Activated T-helper 1 cell treated with anti-CD3 and anti-CD28 coated beads, Interleukin-12 subunit alpha, Interleukin-12 subunit beta, Interleukin-2, Interleukin-4 antibody, amounts not matched to agents 30 ng/mL and 10 ng/mL and 1 ng/mL, durations not matched to agents 14 hours and 24 hours and 36 hours (primary cell): ENCODE data around the gene ACD. TPM values are rescaled to one million over a fixed set of nuclear protein-coding genes. Genes with fewer than 3 reads are reported as not detected.
A peak's percentile ranks its signal among the peaks of the same experiment; 100 is the strongest.

Experiments used
- DNase-seq: peaks from one replicate; pipeline ENCODE4 v3.0.0; 2021; ENCODE audit warnings: low spot score
- H3K27ac Mint-ChIP-seq: one replicate; pipeline ENCODE4 v1.8.0; 2021; ENCODE audit warnings: mild to moderate bottlenecking, mixed read lengths
- H3K27me3 Mint-ChIP-seq: one replicate; pipeline ENCODE4 v1.8.0; 2022; ENCODE audit warnings: mild to moderate bottlenecking, moderate library complexity, mixed read lengths; ENCODE audit not compliant: insufficient read depth
- H3K36me3 Mint-ChIP-seq: one replicate; pipeline ENCODE4 v1.8.0; 2021; ENCODE audit warnings: low read depth, mixed read lengths
- H3K4me1 Mint-ChIP-seq: one replicate; pipeline ENCODE4 v1.8.0; 2021; ENCODE audit warnings: low read depth, mixed read lengths
- H3K4me3 Mint-ChIP-seq: one replicate; pipeline ENCODE4 v1.8.0; 2021; ENCODE audit warnings: mild to moderate bottlenecking, moderate library complexity, mixed read lengths
- H3K9me3 Mint-ChIP-seq: one replicate; pipeline ENCODE4 v1.8.0; 2021; ENCODE audit warnings: mixed read lengths
- intact Hi-C: fragments of 100-400 bp; cut with micrococcal nuclease; formaldehyde crosslinking; loops from one replicate; pipeline ENCODE4 v1.15.1; 2024
- total RNA-seq: library from RNA; stranded (reverse); gene quantifications from 2 replicates; pipeline ENCODE4 v1.2.3, GENCODE V29; 2022

ACD gene
- total RNA-seq, 1 donor from 2014 or later, result 59.1 TPM

DNA sequence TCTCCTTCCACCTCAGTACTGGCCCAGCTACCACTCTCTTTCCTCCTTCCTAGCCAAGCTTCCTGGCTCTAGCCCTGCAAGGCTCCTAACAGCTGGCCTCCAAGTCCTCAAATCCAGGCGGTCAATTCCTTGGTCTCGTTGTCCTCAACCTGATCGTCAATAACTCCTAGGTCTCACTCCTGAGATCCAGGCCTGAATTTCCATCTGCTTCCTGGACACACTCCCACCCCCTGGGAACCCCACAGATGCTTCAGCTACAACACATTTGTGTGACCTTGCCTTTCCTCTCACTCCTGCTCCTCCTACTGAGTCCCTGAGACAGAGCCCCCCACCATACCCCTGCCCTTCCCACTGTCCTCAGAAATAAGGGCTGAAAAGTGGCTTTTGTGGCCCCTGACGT, 4.2 kb upstream of the ACD start:
- Mint-ChIP-seq H3K9me3 (no peaks in the 10 kb centered on the region), H3K36me3 (no peaks in the 10 kb centered on the region), H3K4me3 (no peak overlapping the region), H3K27ac (no peak overlapping the region), H3K4me1 (peaks cover 11% of the 10 kb centered on the region), H3K27me3 (no peaks in the 10 kb centered on the region)
- intact Hi-C loops, result loop anchor here (5.0 kb wide), 1 partner anchor 437 kb away; the partner anchor contains the start of gene TMEM208
- no peak for DNase-seq

DNA sequence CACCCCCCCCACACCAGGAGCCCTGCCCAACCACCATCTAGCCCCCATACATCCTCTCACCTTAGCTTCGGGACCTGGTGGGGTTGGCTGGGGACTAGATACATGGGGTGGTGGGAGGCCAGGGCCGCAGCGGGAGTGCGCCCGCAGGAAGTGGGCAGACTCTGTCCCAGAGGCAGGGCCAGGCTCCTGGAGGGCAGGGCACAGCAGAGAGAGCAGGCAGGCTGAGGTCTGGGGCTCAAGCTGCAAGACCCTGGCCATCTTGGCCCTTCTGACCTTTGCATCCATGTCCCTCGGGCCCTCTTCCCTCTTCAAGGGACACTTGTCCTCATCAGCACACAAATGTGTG, 3.8 kb upstream of the ACD start:
- Mint-ChIP-seq H3K4me3 (no peak overlapping the region), H3K27ac (no peak overlapping the region)

DNA sequence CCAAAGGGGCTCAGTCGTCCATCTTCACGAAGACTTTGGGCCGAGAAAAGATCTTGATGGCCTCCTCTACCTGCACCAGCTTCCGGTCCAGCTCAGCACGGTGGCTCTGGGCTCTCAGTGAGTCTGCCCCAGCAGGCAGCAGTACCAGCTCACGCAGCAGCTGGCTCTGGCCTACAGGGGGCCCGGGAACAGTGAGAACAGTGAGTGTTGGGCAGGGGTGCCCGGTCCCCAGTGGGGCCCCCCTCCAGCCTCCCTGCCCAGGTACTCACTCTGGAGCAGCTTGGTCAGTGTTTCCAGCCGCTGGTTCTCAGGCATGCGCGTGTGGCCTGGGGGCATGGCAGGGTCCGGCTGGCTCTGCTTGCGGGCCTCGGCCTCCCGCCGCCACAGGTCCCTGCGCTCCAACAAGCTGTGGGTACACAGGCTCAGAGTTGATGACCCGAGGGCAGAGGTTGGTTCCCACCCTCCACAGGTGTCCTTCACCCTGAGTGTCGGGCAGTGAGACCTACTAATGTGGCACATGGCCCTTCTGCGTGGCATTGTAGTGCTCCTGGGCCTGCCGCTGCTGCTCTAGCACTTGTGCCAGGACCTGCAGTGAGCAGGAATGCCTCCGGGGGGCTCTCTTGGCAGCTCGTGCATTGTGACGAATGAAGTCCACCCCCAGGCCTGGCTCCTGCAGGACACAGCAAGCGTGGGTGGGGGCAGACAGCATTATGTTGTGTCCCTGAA, 3.3 kb upstream of the ACD start:
- Mint-ChIP-seq H3K9me3 (no peaks in the 10 kb centered on the region), H3K27ac (no peak overlapping the region), H3K27me3 (no peaks in the 10 kb centered on the region), H3K4me1 (peaks cover 20% of the 10 kb centered on the region), H3K4me3 (peak overlapping the region; percentile 33), H3K36me3 (no peaks in the 10 kb centered on the region)
- no peak for DNase-seq
- intact Hi-C loops, result loop anchor here (5.0 kb wide), 1 partner anchor 436 kb away; the partner anchor contains the start of gene TMEM208

More for the DNA sequence above, 3.8 kb upstream of the ACD start:
- no peaks in the 10 kb centered on the region for H3K27me3 Mint-ChIP-seq
- no peak for DNase-seq
- H3K36me3 Mint-ChIP-seq, result no peaks in the 10 kb centered on the region
- H3K9me3 Mint-ChIP-seq, result no peaks in the 10 kb centered on the region
- intact Hi-C loops, result loop anchor here (5.0 kb wide), 1 partner anchor 437 kb away; the partner anchor contains the start of gene TMEM208
- H3K4me1 Mint-ChIP-seq, result peaks cover 14% of the 10 kb centered on the region

DNA sequence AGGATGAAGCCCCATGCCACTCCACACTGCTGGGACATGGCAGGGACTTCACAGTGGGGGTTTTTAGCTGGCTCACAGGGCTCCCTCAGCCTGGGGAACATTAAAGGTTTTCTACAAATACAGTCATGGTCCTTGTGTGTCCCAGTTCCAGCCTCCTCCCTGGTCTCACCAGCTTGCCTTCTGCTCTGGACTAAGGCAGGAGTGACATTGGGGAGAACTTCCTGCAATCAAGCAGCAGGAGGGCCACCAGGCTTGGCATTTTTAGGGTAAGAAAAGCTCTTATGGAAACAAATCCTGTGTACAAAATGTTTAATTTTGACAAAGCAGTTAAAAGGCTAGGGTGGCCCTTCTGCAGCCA, 2.6 kb upstream of the ACD start:
- peaks cover 20% of the 10 kb centered on the region for H3K4me1 Mint-ChIP-seq
- H3K4me3 Mint-ChIP-seq, result no peak overlapping the region
- intact Hi-C loops, result loop anchor here (5.0 kb wide), 1 partner anchor 435 kb away; the partner anchor contains the start of gene TMEM208
- no peaks in the 10 kb centered on the region for H3K9me3 Mint-ChIP-seq
- no peaks in the 10 kb centered on the region for H3K36me3 Mint-ChIP-seq
- no peak for DNase-seq
- H3K27me3 Mint-ChIP-seq, result no peaks in the 10 kb centered on the region
- H3K27ac Mint-ChIP-seq, result no peak overlapping the region

DNA sequence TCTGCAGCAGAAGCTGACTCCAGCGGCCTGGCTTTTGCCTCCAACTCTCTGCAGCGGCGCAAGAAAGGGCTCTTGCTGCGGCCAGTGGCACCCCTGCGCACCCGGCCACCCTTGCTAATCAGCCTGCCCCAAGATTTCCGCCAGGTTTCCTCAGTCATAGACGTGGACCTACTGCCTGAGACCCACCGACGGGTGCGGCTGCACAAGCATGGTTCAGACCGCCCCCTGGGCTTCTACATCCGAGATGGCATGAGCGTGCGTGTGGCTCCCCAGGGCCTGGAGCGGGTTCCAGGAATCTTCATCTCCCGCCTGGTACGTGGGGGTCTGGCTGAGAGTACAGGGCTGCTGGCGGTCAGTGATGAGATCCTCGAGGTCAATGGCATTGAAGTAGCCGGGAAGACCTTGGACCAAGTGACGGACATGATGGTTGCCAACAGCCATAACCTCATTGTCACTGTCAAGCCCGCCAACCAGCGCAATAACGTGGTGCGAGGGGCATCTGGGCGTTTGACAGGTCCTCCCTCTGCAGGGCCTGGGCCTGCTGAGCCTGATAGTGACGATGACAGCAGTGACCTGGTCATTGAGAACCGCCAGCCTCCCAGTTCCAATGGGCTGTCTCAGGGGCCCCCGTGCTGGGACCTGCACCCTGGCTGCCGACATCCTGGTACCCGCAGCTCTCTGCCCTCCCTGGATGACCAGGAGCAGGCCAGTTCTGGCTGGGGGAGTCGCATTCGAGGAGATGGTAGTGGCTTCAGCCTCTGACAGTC, 2.0 kb upstream of the ACD start:
- H3K27ac Mint-ChIP-seq, result peak overlapping the region; percentile 86
- H3K9me3 Mint-ChIP-seq, result no peaks in the 10 kb centered on the region
- intact Hi-C loops, result loop anchor here (2.0 to 5.0 kb wide), 4 partner anchors 115 to 435 kb away; partner anchors contain the start of genes THAP11 and TMEM208
- H3K4me1 Mint-ChIP-seq, result peaks cover 20% of the 10 kb centered on the region
- no peaks in the 10 kb centered on the region for H3K36me3 Mint-ChIP-seq
- H3K4me3 Mint-ChIP-seq, result peak overlapping the region; percentile 90
- no peaks in the 10 kb centered on the region for H3K27me3 Mint-ChIP-seq
- DNase-seq, result no peak

DNA sequence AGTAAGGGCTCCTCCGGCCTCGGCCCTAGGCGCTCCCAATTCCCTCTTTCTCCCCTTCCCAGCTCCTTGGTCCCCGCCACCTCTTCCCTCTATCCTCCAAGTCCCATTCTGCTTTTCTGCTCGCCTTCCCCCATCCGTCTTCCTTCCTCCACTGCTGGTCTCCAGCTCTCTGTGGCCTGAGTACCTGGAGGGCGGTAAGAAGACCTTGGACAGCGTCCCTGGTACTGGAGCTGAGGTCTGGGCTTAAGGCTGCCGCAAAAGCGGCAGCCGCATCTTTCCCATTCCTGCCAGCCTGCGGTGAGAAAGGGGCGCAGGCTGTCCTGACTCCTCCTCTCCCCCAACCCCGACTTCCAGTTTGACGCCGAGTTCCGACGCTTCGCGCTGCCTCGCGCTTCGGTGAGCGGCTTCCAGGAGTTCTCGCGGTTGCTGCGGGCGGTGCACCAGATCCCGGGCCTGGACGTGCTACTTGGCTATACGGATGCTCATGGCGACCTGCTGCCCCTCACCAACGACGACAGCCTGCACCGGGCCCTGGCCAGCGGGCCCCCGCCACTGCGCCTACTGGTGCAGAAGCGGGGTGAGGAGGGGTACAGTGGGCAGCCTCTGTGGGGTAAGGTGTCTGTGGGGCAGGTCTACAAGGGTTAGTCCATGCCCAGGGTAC, 1.2 kb upstream of the ACD start:
- peaks cover 20% of the 10 kb centered on the region for H3K4me1 Mint-ChIP-seq

DNA sequence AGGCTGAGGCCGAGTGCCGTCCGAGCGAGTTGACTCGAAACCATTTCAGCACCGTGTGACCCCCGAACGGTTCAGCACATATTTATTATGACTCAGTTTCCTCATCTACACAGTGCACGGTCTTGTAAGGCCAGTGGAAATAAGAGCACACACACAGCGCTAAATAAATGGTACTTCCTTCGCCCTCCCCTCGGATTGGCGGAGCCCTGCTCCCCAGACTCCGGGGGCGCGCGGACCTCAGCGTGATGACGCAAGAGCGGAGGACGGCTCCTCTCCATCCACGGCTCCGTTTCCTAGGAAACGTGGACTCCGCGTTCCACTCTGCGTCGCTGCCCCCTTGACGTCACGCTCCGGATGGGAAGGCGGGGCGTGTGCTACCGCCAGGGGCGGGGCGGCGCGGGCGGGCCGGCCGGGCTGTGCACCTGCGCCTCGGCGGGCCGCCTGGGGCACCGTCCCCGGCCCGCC, 536 bp upstream of the ACD start, which contains the start of gene PARD6A:
PARD6A (plus strand) TSS at position 397 of the 465 bp plus-strand sequence. CDS start 79 bp downstream, outside the sequence.
- no peaks in the 10 kb centered on the region for H3K9me3 Mint-ChIP-seq
- H3K27me3 Mint-ChIP-seq, result no peaks in the 10 kb centered on the region
- DNase-seq, result peak; percentile 96
- intact Hi-C loops, result loop anchor here (1.0 to 5.0 kb wide), 12 partner anchors 8 to 433 kb away; partner anchors contain the start of genes ATP6V0D1, CARMIL2, CTCF and GFOD2
- H3K4me1 Mint-ChIP-seq, result peaks cover 20% of the 10 kb centered on the region
- peak within 1 kb of the TSS; percentile 97 for H3K27ac Mint-ChIP-seq
- H3K36me3 Mint-ChIP-seq, result peaks cover 2% of the 10 kb centered on the region
- peak within 1 kb of the TSS; percentile 92 for H3K4me3 Mint-ChIP-seq

More for the DNA sequence above, 1.2 kb upstream of the ACD start:
- Mint-ChIP-seq H3K27me3 (no peaks in the 10 kb centered on the region), H3K27ac (peak overlapping the region; percentile 86), H3K9me3 (no peaks in the 10 kb centered on the region), H3K36me3 (no peaks in the 10 kb centered on the region), H3K4me3 (peak overlapping the region; percentile 90)
- DNase-seq, result no peak
- intact Hi-C loops, result loop anchor here (2.0 to 5.0 kb wide), 4 partner anchors 114 to 434 kb away; partner anchors contain the start of genes THAP11 and TMEM208

DNA sequence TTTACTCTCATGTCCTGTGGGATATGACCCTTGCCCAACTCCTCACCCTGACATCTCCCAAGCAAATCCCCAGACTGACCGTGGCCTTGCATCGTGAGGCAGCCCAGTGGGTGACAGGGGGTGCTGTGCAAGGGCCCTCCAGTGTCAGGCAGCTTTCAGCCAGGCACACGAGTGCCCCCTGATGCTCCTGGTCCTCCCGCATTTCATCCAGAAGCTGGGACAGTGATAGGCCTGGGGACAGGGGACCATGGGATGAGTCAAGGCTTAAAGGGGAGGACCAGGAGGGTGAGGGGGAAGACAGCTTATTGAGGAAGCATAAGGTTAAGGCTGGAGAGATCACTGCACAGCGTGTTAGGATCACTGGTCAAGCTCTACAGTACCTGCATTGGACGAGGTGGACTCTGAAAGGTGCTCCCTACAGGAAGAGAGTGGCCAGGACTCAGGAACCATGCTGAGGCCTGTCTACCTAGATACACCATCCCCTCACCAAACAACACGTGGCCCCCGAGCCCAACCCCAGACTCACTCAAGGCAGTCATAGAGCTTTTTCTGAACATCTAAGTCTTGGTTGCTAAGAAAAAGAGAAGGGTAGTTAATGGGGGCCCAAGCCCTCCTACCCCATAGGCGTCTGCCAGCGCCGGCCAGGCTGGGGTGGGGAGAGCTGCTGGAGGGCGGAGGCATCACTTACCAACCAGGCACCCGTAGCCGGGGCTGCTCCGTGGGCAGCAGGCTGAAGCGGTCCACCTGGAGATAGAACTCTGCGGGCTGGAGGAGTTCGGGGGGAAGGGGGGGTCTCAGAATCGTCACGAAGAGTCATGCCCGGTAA, 998 bp downstream of the ACD start:
- intact Hi-C loops, result no loop called here
- Mint-ChIP-seq H3K36me3 (peaks cover 10% of the 10 kb centered on the region), H3K4me3 (peak overlapping the region; percentile 92), H3K4me1 (peaks cover 16% of the 10 kb centered on the region), H3K27ac (peak overlapping the region; percentile 82), H3K9me3 (no peaks in the 10 kb centered on the region), H3K27me3 (no peaks in the 10 kb centered on the region)
- DNase-seq, result no peak

DNA sequence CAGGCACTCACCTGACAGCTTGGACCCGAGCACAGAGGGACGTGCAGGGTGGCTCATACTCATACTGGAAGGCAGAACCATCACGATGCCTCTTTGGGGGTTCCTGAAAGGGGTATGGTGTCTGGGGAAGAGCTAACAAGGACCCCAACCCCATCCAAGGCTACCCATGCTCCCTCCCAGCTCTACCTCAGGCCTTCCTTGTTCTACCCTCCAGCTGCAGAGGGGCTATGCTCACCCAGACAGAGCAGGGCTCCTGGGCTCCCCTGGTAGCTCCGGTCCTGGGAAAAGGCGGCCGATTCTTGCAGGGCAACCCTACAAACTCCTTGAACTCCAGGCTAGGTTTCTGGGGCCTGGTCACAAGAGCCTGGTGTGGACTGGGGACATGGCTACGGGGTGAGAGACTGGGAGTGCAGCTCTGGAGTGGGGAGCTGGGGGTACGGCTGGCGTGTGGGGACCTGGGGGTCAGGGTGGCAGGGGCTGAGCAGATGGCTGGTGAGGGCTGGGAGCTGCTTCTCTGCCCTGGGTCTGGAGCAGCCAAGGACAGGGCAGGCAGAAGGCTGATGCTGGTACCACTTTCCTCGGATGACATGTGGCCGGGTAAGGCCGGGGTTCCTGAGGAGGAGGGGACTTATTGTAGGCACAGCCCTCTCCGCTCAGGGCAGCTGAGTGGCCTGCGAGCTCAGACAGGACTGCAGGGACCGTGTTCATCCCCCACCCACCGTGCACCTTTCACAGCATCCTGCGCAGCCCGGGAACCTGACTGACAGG, 2.1 kb downstream of the ACD start:
- DNase-seq, result no peak
- Mint-ChIP-seq H3K4me1 (peaks cover 15% of the 10 kb centered on the region), H3K9me3 (no peaks in the 10 kb centered on the region), H3K27ac (no peak overlapping the region), H3K4me3 (peak overlapping the region; percentile 92), H3K27me3 (no peaks in the 10 kb centered on the region), H3K36me3 (peaks cover 10% of the 10 kb centered on the region)
- intact Hi-C loops, result no loop called here

DNA sequence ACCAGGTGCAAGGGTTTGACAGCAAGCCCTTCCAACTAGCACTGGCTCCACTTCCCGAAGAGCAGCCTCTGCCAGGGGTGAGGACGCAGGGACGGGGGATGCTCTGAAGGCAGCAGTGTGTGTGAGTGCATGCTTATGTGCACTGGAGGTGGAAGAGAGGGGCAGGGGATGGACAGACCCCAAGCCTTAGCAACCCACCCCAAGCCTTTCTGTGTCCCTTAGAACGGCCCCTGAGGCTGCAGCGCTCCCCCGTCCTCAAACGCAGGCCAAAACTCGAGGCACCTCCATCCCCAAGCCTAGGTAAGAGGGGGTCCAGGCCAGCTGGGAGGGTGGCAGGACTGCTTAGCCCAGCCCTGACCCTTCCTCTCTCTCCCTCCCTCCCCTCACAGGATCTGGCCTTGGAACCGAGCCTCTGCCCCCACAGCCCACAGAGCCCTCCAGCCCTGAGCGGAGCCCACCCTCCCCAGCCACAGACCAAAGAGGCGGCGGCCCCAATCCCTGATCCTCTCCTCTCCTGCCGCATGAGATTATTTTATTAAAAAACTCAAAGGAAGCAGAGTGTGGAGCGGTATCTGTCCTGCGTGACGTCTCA, 2.9 kb downstream of the ACD start:
- no peaks in the 10 kb centered on the region for H3K27me3 Mint-ChIP-seq
- DNase-seq, result no peak
- no peak overlapping the region for H3K27ac Mint-ChIP-seq
- peaks cover 16% of the 10 kb centered on the region for H3K4me1 Mint-ChIP-seq
- H3K36me3 Mint-ChIP-seq, result peaks cover 13% of the 10 kb centered on the region
- intact Hi-C loops, result no loop called here
- no peaks in the 10 kb centered on the region for H3K9me3 Mint-ChIP-seq
- H3K4me3 Mint-ChIP-seq, result peak overlapping the region; percentile 30

DNA sequence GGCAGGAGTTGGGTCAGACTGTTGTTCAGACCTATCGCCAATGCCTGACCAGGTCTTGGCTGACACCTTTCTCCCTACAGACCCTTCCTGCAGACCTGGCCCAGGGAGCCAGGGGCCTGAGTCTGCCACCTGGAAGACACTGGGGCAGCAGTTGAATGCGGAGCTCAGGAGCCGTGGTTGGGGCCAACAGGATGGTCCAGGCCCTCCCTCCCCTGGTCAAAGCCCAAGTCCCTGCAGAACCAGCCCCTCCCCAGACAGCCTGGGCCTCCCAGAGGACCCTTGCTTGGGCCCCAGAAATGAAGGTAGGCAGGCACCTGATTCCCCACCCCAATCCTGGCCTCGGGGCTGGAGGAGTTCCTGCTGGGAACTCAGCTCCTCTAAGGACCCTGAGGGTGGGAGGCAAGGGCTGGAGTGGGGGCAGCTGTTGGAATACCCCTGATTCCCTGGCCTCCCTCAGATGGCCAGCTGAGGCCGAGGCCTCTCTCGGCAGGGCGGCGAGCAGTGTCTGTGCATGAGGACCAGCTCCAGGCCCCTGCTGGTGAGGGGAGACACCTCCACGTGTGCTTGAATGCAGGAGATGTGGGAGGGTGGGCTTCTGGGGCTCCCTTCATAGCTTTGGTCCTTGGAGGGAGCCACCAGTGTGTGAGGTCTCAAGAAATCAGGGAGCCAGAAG, 3.6 kb downstream of the ACD start:
- Mint-ChIP-seq H3K27me3 (no peaks in the 10 kb centered on the region), H3K36me3 (peaks cover 19% of the 10 kb centered on the region), H3K9me3 (no peaks in the 10 kb centered on the region), H3K4me3 (no peak overlapping the region), H3K27ac (no peak overlapping the region), H3K4me1 (peaks cover 18% of the 10 kb centered on the region)
- intact Hi-C loops, result no loop called here
- no peak for DNase-seq
